ENCODE results near the gene LY6G6D.

DNA sequence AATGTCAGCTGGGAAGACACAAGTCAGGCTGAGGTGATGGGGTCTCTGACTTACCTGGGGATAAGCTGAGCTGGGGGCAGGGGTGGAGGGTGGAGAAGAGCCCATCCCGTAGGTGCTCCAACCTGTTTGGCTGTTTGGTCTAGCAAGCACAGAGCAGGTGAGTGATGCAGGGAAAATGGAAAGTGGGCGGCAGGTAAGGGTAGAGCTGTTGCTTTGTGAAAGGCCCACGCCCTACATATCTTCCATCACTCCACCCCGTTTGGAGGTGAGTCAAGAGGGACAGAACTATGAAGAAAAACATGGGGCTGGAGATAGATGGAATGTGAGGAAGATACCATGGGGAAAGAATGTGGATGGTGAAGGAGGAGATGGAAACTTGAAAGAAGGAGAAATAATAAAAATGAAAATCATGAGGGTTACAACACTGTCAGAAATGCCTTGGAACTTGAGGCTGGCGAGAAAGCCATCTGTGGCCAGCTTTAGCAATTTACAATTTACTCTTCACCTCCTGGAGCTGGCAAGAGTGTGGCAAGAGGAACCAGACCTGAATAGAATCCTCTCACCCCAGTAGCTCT, 5.1 kb downstream of the LY6G6D start:
- no peak for TF ChIP-seq TCF7 (CRISPR knock-in tag; IDR thresholded peaks at IDR 0.05; ENCODE audit: low read depth)
- TF ChIP-seq FOXJ3 (CRISPR knock-in tag; IDR thresholded peaks at IDR 0.05; ENCODE audit: borderline replicate concordance): no peak
- no peak for TF ChIP-seq RORB (CRISPR knock-in tag; IDR thresholded peaks at IDR 0.05)
- no peak for TF ChIP-seq JUN (CRISPR knock-in tag; IDR thresholded peaks at IDR 0.05)
- TF ChIP-seq, protein P1, sequence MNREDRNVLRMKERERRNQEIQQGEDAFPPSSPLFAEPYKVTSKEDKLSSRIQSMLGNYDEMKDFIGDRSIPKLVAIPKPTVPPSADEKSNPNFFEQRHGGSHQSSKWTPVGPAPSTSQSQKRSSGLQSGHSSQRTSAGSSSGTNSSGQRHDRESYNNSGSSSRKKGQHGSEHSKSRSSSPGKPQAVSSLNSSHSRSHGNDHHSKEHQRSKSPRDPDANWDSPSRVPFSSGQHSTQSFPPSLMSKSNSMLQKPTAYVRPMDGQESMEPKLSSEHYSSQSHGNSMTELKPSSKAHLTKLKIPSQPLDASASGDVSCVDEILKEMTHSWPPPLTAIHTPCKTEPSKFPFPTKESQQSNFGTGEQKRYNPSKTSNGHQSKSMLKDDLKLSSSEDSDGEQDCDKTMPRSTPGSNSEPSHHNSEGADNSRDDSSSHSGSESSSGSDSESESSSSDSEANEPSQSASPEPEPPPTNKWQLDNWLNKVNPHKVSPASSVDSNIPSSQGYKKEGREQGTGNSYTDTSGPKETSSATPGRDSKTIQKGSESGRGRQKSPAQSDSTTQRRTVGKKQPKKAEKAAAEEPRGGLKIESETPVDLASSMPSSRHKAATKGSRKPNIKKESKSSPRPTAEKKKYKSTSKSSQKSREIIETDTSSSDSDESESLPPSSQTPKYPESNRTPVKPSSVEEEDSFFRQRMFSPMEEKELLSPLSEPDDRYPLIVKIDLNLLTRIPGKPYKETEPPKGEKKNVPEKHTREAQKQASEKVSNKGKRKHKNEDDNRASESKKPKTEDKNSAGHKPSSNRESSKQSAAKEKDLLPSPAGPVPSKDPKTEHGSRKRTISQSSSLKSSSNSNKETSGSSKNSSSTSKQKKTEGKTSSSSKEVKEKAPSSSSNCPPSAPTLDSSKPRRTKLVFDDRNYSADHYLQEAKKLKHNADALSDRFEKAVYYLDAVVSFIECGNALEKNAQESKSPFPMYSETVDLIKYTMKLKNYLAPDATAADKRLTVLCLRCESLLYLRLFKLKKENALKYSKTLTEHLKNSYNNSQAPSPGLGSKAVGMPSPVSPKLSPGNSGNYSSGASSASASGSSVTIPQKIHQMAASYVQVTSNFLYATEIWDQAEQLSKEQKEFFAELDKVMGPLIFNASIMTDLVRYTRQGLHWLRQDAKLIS (CRISPR knock-in tag; IDR thresholded peaks at IDR 0.05; ENCODE audit: borderline replicate concordance): no peak
- TF ChIP-seq, protein P2, sequence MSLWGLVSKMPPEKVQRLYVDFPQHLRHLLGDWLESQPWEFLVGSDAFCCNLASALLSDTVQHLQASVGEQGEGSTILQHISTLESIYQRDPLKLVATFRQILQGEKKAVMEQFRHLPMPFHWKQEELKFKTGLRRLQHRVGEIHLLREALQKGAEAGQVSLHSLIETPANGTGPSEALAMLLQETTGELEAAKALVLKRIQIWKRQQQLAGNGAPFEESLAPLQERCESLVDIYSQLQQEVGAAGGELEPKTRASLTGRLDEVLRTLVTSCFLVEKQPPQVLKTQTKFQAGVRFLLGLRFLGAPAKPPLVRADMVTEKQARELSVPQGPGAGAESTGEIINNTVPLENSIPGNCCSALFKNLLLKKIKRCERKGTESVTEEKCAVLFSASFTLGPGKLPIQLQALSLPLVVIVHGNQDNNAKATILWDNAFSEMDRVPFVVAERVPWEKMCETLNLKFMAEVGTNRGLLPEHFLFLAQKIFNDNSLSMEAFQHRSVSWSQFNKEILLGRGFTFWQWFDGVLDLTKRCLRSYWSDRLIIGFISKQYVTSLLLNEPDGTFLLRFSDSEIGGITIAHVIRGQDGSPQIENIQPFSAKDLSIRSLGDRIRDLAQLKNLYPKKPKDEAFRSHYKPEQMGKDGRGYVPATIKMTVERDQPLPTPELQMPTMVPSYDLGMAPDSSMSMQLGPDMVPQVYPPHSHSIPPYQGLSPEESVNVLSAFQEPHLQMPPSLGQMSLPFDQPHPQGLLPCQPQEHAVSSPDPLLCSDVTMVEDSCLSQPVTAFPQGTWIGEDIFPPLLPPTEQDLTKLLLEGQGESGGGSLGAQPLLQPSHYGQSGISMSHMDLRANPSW (CRISPR knock-in tag; conservative IDR thresholded peaks at IDR 0.05; ENCODE audit: low read depth): no peak
- TF ChIP-seq ATF1 (CRISPR knock-in tag; IDR thresholded peaks at IDR 0.05): no peak
- TF ChIP-seq, protein P3, sequence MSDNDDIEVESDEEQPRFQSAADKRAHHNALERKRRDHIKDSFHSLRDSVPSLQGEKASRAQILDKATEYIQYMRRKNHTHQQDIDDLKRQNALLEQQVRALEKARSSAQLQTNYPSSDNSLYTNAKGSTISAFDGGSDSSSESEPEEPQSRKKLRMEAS (CRISPR knock-in tag; IDR thresholded peaks at IDR 0.05): no peak
- TF ChIP-seq, protein P4, sequence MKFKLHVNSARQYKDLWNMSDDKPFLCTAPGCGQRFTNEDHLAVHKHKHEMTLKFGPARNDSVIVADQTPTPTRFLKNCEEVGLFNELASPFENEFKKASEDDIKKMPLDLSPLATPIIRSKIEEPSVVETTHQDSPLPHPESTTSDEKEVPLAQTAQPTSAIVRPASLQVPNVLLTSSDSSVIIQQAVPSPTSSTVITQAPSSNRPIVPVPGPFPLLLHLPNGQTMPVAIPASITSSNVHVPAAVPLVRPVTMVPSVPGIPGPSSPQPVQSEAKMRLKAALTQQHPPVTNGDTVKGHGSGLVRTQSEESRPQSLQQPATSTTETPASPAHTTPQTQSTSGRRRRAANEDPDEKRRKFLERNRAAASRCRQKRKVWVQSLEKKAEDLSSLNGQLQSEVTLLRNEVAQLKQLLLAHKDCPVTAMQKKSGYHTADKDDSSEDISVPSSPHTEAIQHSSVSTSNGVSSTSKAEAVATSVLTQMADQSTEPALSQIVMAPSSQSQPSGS (CRISPR knock-in tag; IDR thresholded peaks at IDR 0.05; ENCODE audit: borderline replicate concordance, low read depth): no peak
- TF ChIP-seq, protein P5, sequence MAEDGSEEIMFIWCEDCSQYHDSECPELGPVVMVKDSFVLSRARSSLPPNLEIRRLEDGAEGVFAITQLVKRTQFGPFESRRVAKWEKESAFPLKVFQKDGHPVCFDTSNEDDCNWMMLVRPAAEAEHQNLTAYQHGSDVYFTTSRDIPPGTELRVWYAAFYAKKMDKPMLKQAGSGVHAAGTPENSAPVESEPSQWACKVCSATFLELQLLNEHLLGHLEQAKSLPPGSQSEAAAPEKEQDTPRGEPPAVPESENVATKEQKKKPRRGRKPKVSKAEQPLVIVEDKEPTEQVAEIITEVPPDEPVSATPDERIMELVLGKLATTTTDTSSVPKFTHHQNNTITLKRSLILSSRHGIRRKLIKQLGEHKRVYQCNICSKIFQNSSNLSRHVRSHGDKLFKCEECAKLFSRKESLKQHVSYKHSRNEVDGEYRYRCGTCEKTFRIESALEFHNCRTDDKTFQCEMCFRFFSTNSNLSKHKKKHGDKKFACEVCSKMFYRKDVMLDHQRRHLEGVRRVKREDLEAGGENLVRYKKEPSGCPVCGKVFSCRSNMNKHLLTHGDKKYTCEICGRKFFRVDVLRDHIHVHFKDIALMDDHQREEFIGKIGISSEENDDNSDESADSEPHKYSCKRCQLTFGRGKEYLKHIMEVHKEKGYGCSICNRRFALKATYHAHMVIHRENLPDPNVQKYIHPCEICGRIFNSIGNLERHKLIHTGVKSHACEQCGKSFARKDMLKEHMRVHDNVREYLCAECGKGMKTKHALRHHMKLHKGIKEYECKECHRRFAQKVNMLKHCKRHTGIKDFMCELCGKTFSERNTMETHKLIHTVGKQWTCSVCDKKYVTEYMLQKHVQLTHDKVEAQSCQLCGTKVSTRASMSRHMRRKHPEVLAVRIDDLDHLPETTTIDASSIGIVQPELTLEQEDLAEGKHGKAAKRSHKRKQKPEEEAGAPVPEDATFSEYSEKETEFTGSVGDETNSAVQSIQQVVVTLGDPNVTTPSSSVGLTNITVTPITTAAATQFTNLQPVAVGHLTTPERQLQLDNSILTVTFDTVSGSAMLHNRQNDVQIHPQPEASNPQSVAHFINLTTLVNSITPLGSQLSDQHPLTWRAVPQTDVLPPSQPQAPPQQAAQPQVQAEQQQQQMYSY (CRISPR knock-in tag; IDR thresholded peaks at IDR 0.05): no peak

Data from WTC11 (cell line).